CD14-positive monocyte (primary cell): ENCODE measurements around the gene ATXN2. TPM values are rescaled to one million over a fixed set of nuclear protein-coding genes. Genes with fewer than 3 reads are reported as not detected.

Experiments used
- DNase-seq, 3 donors: peaks; one replicate each; pipeline ENCODE4 v3.0.0-alpha.2; 2011 to 2022
- H2AFZ ChIP-seq: 2 replicates; pipeline ENCODE4 v1.6.0; 2012; ENCODE audit warnings: mild to moderate bottlenecking, low read depth, low read length, inconsistent platforms; ENCODE audit not compliant: insufficient read depth, poor library complexity, severe bottlenecking
- H3K27ac ChIP-seq, 2 donors: 1 replicate in 1 of 2; 2 replicates in 1 of 2; pipeline ENCODE4 v1.5.1; 2012 to 2013; ENCODE audit warnings: low read length in 2 of 2, control low read depth in 1 of 2, inconsistent platforms in 1 of 2, low read depth in 1 of 2, mild to moderate bottlenecking in 1 of 2
- H3K27me3 ChIP-seq, 2 donors: one replicate each; pipeline versions ENCODE4 v1.6.0 to v1.6.1; 2011 to 2013; ENCODE audit warnings: low read length in 2 of 2; ENCODE audit not compliant: control insufficient read depth in 2 of 2, insufficient read depth in 2 of 2
- H3K36me3 ChIP-seq, 2 donors: replicated peaks in 1 of 2; 1 replicate in 1 of 2; 2 replicates in 1 of 2; pipeline versions ENCODE4 v1.5.1 to v1.6.1; 2012 to 2013; ENCODE audit warnings: low read length in 2 of 2, control low read depth in 1 of 2, inconsistent platforms in 1 of 2, mild to moderate bottlenecking in 1 of 2; ENCODE audit not compliant: insufficient read depth in 2 of 2, control insufficient read depth in 1 of 2
- H3K4me1 ChIP-seq, 2 donors: 1 replicate in 1 of 2; 2 replicates in 1 of 2; pipeline versions ENCODE4 v1.5.1 to v1.6.1; 2012 to 2013; ENCODE audit warnings: low read length in 2 of 2, control low read depth in 1 of 2, inconsistent platforms in 1 of 2, mild to moderate bottlenecking in 1 of 2, moderate library complexity in 1 of 2; ENCODE audit not compliant: insufficient read depth in 2 of 2, control insufficient read depth in 1 of 2
- H3K4me2 ChIP-seq: replicated peaks from 2 replicates; pipeline ENCODE3; 2012; ENCODE audit warnings: low read length, moderate library complexity, mild to moderate bottlenecking; ENCODE audit not compliant: poor library complexity, severe bottlenecking; ENCODE audit errors: extremely low read depth
- H3K4me3 ChIP-seq, 3 experiments: fragments of 200-600 bp in 1 of 3; sonication (generic) in 1 of 3; replicated peaks in 1 of 3; 1 replicate in 2 of 3; 2 replicates in 1 of 3; pipeline ENCODE4 v1.5.1; 2011 to 2013; ENCODE audit warnings: low read length in 3 of 3, mild to moderate bottlenecking in 3 of 3, control low read depth in 2 of 3, low read depth in 2 of 3, inconsistent platforms in 1 of 3, moderate library complexity in 1 of 3
- H3K79me2 ChIP-seq: 2 replicates; pipeline ENCODE4 v1.6.0; 2012; ENCODE audit warnings: mild to moderate bottlenecking, control low read depth, inconsistent platforms, low read length, moderate library complexity; ENCODE audit not compliant: insufficient read depth
- H3K9ac ChIP-seq: 2 replicates; pipeline ENCODE4 v1.6.0; 2017; ENCODE audit warnings: low read length, mild to moderate bottlenecking; ENCODE audit not compliant: insufficient read depth, poor library complexity, severe bottlenecking
- H3K9me3 ChIP-seq, 2 donors: replicated peaks in 1 of 2; 1 replicate in 1 of 2; 2 replicates in 1 of 2; pipeline versions ENCODE4 v1.5.1 to v1.6.1; 2012 to 2013; ENCODE audit warnings: low read length in 2 of 2, control low read depth in 1 of 2; ENCODE audit not compliant: control insufficient read depth in 1 of 2, insufficient read depth in 1 of 2
- H4K20me1 ChIP-seq: 2 replicates; pipeline ENCODE4 v1.6.0; 2012; ENCODE audit warnings: mild to moderate bottlenecking, low read length, control low read depth, moderate library complexity; ENCODE audit not compliant: insufficient read depth
- H3K27ac Mint-ChIP-seq, 7 donors: one replicate each; pipeline ENCODE4 v1.8.0; 2020; ENCODE audit warnings: mild to moderate bottlenecking in 7 of 7, mixed read lengths in 7 of 7, moderate library complexity in 6 of 7, inconsistent platforms in 2 of 7
- H3K27me3 Mint-ChIP-seq, 3 donors: one replicate each; pipeline ENCODE4 v1.8.0; 2021 to 2022; ENCODE audit warnings: low read depth in 3 of 3, mild to moderate bottlenecking in 3 of 3, mixed read lengths in 3 of 3, moderate library complexity in 3 of 3, inconsistent platforms in 1 of 3
- H3K36me3 Mint-ChIP-seq, 2 donors: one replicate each; pipeline ENCODE4 v1.8.0; 2020; ENCODE audit warnings: mixed read lengths in 2 of 2, inconsistent platforms in 1 of 2, mild to moderate bottlenecking in 1 of 2
- H3K4me1 Mint-ChIP-seq: one replicate; pipeline ENCODE4 v1.8.0; 2020; ENCODE audit warnings: mild to moderate bottlenecking, mixed read lengths
- H3K4me3 Mint-ChIP-seq, 2 donors: one replicate each; pipeline ENCODE4 v1.8.0; 2020; ENCODE audit warnings: mild to moderate bottlenecking in 2 of 2, mixed read lengths in 2 of 2, moderate library complexity in 1 of 2
- H3K9me3 Mint-ChIP-seq, 7 donors: one replicate each; pipeline ENCODE4 v1.8.0; 2020 to 2022; ENCODE audit warnings: mixed read lengths in 7 of 7, mild to moderate bottlenecking in 6 of 7, moderate library complexity in 6 of 7, inconsistent platforms in 2 of 7
- WGBS: methylation state at CpG from one replicate; pipeline ENCODE4 v1.1.5; 2013; ENCODE audit warnings: missing lambda C conversion rate; ENCODE audit not compliant: insufficient coverage; 5-methylcytosine and 5-hydroxymethylcytosine counted together
- intact Hi-C, 2 donors: fragments of 100-400 bp; cut with micrococcal nuclease; formaldehyde crosslinking; loops; one replicate each; pipeline versions ENCODE4 v1.15.0 to v1.15.1; 2023
- polyA plus RNA-seq, 3 donors: library from polyadenylated mRNA; depleted of rRNA in 1 of 3; unstranded in 2 of 3; stranded (reverse) in 1 of 3; fragments of 300-500 nt in 2 of 3; fragments of >200 nt in 1 of 3; fragmentation: Illumina TruSeq in 2 of 3; gene quantifications; 1 replicate in 2 of 3; 2 replicates in 1 of 3; pipeline ENCODE4 v1.2.3, GENCODE V29; 2012 to 2021
- TF ChIP-seq, protein P1 (sequence below): fragments of 200-600 bp; IDR thresholded peaks from one replicate; pipeline ENCODE4 v1.8.0; 2022; ENCODE audit warnings: antibody characterized with exemption, mild to moderate bottlenecking

Gene ATXN2
- polyA plus RNA-seq, 3 donors: 4.3 to 28.8 (median 11.9) TPM

DNA sequence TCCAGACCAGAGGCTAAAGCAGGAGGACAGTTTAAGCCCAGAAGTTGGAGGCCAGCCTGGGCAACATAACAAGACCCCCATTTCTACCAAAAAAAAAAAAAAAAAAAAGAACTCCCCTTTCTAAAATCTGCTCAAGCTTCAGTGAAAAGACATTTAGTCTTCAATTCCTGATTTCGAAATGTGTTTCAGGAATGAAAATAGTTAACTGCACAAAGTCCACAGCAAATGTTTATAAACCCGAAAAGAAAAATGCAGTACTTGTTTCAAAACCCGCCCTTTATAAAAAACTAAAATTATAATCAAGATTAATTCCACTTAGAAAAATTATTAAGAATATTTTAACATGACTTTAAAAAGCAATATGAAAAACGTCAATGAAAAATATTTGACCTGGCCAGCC lies 12.1 kb downstream of the ATXN2 start:
- H3K4me3 Mint-ChIP-seq: no peak overlapping the region
- DNase-seq: no peak
- Histone ChIP-seq H3K9ac (no peak overlapping the region), H3K4me2 (no peak overlapping the region), H3K27me3 (no peaks in the 10 kb centered on the region), H3K4me1 (no peaks in the 10 kb centered on the region), H2AFZ (no peak overlapping the region), H3K4me3 (no peak overlapping the region), H3K9me3 (no peaks in the 10 kb centered on the region), H3K36me3 (peaks cover 0 to 7% of the 10 kb centered on the region in 2 donors), H3K27ac (no peak overlapping the region), H3K79me2 (peaks cover 100% of the 10 kb centered on the region), H4K20me1 (peaks cover 97% of the 10 kb centered on the region)
- H3K27ac Mint-ChIP-seq: no peak overlapping the region
- H3K9me3 Mint-ChIP-seq: no peaks in the 10 kb centered on the region
- TF ChIP-seq, protein P1, sequence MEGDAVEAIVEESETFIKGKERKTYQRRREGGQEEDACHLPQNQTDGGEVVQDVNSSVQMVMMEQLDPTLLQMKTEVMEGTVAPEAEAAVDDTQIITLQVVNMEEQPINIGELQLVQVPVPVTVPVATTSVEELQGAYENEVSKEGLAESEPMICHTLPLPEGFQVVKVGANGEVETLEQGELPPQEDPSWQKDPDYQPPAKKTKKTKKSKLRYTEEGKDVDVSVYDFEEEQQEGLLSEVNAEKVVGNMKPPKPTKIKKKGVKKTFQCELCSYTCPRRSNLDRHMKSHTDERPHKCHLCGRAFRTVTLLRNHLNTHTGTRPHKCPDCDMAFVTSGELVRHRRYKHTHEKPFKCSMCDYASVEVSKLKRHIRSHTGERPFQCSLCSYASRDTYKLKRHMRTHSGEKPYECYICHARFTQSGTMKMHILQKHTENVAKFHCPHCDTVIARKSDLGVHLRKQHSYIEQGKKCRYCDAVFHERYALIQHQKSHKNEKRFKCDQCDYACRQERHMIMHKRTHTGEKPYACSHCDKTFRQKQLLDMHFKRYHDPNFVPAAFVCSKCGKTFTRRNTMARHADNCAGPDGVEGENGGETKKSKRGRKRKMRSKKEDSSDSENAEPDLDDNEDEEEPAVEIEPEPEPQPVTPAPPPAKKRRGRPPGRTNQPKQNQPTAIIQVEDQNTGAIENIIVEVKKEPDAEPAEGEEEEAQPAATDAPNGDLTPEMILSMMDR: no peak
- peaks cover 6% of the 10 kb centered on the region for H3K4me1 Mint-ChIP-seq
- WGBS: no CpG with 5 or more reads among the region's 4 CpGs
- intact Hi-C loops: no loop called here
- no peaks in the 10 kb centered on the region for H3K27me3 Mint-ChIP-seq
- peaks cover 2 to 11% of the 10 kb centered on the region in 2 donors for H3K36me3 Mint-ChIP-seq

DNA sequence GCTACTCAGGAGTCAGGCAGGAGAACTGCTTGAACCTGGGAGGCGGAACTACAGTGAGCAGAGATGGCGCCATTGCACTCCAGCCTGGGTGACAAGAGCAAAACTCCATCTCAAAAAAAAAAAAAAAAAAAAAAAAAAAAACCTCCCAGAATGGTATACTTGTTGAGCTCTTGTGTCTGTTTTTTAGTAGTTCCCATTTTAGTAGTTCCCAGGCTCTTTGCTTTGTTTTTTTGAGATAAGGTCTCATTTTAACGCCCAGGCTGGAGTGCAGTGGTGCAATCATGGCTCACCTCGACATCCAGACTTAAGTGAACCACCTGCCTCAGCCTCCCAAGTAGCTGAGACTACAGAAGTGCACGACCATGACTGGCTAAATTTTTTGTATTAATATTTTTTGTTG lies 13.4 kb downstream of the ATXN2 start:
- no CpG with 5 or more reads among the region's 5 CpGs for WGBS

More for the DNA sequence above, 13.4 kb downstream of the ATXN2 start:
- H3K4me2 ChIP-seq: no peak overlapping the region
- H3K4me1 Mint-ChIP-seq: peaks cover 6% of the 10 kb centered on the region
- peaks cover 0 to 4% (median 0%) of the 10 kb centered on the region in 3 donors for H3K27me3 Mint-ChIP-seq
- intact Hi-C loops: no loop called here
- TF ChIP-seq, protein P1: no peak
- peak overlapping the region in 4 of 7 donors; percentile 8 to 82 (median 50) for H3K27ac Mint-ChIP-seq
- H3K4me1 ChIP-seq: no peaks in the 10 kb centered on the region
- peaks cover 97% of the 10 kb centered on the region for H4K20me1 ChIP-seq
- H3K4me3 ChIP-seq: no peak overlapping the region
- H3K4me3 Mint-ChIP-seq: no peak overlapping the region
- H3K9ac ChIP-seq: no peak overlapping the region
- H3K36me3 ChIP-seq: peaks cover 0 to 11% of the 10 kb centered on the region in 2 donors
- H2AFZ ChIP-seq: no peak overlapping the region
- no peaks in the 10 kb centered on the region for H3K9me3 Mint-ChIP-seq
- no peaks in the 10 kb centered on the region for H3K9me3 ChIP-seq
- H3K36me3 Mint-ChIP-seq: peaks cover 8 to 20% of the 10 kb centered on the region in 2 donors
- DNase-seq: no peak
- peaks cover 100% of the 10 kb centered on the region for H3K79me2 ChIP-seq
- H3K27me3 ChIP-seq: no peaks in the 10 kb centered on the region
- peak overlapping the region in 1 of 2 donors; percentile 5 for H3K27ac ChIP-seq
